Measurements from ENCODE around the gene FBXW7. TPM values are rescaled to one million over a fixed set of nuclear protein-coding genes. Genes with fewer than 3 reads are reported as not detected.

The FBXW7 gene
- total RNA-seq, 2 donors from 2014 or later, result 32.4 to 39.2 TPM

DNA sequence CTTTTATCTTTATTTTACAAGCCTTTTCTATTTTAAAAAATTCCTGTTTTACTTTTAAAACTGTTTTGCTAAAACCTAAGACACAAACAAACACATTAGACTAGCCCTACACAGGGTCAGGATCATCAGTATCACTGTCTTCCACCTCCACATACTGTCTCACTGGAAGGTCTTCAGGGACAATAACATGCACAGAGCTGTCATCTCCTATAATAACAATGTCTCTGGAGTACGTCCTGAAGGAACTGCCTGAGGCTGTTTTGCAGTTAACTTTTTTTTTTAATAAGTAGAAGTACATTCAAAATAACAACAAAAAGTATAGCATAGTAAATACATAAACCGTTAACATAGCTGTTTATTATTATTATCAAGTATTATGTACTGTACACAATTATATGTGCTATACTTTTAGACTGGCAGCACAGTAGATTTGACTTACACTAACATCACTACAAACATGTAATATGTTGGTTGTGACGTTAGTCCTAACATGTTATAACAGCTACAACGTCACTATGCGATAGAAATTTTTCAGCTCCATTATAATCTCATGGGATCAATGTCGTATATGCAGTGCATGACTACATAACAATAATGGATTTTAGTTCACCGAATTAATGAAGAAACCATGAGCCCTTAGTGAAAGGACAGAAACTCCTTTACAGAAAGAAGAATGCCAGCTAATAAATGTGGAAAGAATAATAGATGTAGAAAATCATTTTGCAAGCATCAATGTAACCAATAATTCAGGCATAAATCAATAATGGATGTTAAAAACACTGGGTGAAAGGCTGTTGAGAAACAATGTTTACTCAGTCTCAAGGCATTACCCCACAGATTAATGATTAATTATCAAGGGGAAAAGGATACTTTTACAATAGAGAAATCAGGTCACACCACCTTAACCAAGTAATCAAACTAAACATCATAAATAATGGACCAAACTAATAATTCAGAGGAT lies 49.2 kb downstream of the FBXW7 start:
- intact Hi-C loops (cut with DNase I, micrococcal nuclease), result no loop called here
- peak; percentile 28 for ATAC-seq
- DNase-seq, result no peak

DNA sequence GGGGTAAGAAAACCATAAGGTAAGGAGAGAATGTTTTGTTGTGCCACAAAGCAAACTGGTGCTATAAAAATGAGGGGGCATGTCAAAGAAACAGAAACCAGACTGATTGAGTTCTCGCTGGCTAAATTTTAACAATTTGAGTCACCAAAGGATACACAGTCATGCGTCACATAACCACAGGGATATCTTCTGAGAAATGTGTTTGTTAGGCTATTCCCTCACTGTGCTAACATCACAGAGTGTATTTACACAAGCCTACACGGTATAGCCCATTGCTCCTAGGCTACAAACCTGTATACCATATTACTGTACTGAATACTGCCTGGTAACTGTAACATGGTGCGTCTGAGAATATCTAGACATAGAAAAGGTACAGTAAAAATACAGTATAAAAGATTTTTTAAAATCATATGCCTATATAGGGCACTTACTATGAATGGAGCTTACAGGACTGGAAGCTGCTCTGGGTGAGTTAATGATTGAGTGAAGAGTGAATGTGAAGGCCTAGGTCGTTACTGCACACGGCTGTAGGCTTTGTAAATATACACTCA lies 50.1 kb downstream of the FBXW7 start:
- intact Hi-C loops (cut with DNase I, micrococcal nuclease), result no loop called here
- ATAC-seq (peak; percentile 98), DNase-seq (no peak)

GRCh38 chr4:152482211-152482610 lies 53.7 kb downstream of the FBXW7 start:
- no peak for ATAC-seq
- intact Hi-C loops (cut with DNase I, micrococcal nuclease), result no loop called here
- DNase-seq, result no peak

DNA sequence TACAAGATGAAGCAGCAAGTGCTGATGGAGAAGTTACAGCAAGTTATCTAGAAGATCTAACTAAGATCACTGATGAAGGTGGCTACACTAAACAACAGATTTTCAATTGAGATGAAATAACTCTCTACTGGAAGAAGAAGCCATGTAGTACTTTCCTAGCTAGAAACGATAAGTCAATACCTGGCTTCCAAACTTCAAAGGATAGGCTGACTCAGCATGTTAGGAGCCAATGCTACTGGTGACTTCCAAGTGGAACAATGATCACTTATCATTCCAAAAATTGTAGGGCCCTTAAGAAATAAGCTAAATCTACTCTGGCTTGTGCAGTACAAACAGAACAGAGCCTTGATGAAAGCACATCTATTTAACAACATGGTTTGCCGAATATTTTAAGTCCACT lies 55.0 kb downstream of the FBXW7 start:
- no peak for DNase-seq
- ATAC-seq, result no peak
- intact Hi-C loops (cut with DNase I, micrococcal nuclease), result no loop called here

DNA sequence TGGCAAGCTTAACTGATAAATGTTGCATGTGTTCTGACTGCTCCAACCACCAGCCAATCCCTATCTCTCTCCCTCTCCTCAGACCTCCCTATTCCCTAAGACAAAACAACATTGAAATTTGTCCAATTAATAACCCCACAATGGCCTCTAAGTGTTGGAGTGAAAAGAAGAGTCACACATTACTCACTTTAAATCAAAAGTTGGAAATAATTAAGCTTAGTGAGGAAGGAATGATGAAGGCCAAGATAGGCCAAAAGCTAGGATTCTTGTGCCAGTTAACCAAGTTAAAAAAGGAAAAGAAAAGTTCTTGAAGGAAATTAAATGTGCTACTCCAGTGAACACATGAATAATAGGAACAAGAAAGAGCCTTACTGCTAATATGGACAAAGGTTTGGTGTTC lies 55.6 kb downstream of the FBXW7 start:
- ATAC-seq (no peak), DNase-seq (no peak)
- intact Hi-C loops (cut with DNase I, micrococcal nuclease), result no loop called here

DNA sequence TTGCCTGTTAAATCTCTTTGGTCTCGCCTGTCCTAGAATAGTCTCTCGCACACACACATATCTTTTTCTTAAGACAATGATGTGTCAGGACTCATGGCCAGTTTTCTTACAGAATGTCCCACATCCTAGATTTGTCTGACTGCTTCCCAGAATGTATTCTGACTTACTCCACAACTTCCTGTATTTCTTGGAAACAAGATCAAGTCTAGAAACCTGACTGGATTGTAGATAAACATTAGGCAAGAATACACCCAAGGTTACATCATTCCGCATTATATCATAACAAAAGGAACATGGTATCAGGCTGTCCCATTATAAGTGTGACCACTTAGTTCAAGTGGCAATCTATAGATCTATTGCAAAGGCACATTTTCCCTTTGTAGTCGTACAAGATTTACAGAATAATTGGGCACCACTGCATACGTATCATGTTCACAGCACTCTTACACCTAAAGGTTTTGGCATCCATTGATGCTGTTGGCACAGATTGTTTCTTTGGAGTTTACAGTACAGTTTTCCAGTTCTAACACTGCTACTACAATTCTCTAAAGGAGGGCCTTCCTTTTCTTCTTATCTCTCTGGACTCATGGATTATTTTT lies 56.4 kb downstream of the FBXW7 start:
- DNase-seq (no peak), ATAC-seq (no peak)
- intact Hi-C loops (cut with DNase I, micrococcal nuclease), result no loop called here

GRCh38 chr4:152478461-152479237 lies 57.2 kb downstream of the FBXW7 start:
- intact Hi-C loops (cut with DNase I, micrococcal nuclease), result no loop called here
- ATAC-seq (no peak), DNase-seq (no peak)

- intact Hi-C loops (cut with DNase I, micrococcal nuclease), result no loop called here
- no peak for DNase-seq
- ATAC-seq, result no peak
These were observed 59.1 kb downstream of the FBXW7 start for GRCh38 chr4:152476796-152477195.

GRCh38 chr4:152471251-152471792 lies 64.6 kb downstream of the FBXW7 start:
- ATAC-seq (no peak), DNase-seq (no peak)
- intact Hi-C loops (cut with DNase I, micrococcal nuclease), result no loop called here

DNA sequence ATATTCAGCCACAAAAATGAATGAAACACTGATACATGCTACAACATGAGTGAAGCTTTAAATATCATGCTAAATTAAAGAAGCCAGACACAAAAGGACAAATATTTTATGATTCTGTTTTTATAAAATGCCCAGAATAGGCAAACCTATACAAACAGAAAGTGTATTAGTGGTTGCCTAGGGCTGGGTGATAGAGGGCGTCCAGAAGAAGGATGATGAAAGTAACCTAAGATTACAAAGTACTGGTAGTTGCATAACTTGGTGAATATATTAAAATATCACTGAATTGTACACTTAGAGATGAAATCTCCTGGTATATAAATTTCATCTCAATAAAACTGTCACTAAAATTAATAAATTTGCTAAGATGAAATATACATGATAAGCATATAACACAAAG lies 67.5 kb downstream of the FBXW7 start:
- ATAC-seq (no peak), DNase-seq (no peak)
- intact Hi-C loops (cut with DNase I, micrococcal nuclease), result no loop called here

DNA sequence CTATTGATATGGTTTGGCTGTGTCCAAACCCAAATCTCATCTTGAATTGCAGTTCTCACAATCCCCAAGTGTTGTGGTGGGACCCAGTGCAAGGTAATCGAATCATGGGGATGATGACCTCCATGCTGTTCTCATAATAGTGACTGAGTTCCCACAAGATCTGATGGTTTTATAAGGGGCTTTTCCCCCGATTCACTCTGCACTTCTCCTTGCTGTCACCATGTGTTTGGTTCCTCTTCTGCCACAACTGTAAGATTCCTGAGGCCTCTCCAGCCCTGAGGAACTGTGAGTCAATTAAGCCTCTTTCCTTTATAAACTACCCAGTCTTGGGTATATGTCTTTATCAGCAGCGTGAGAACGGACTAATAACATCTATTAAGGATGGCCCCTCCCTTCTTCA lies 68.8 kb downstream of the FBXW7 start:
- DNase-seq (no peak), ATAC-seq (no peak)
- intact Hi-C loops (cut with DNase I, micrococcal nuclease), result no loop called here

DNA sequence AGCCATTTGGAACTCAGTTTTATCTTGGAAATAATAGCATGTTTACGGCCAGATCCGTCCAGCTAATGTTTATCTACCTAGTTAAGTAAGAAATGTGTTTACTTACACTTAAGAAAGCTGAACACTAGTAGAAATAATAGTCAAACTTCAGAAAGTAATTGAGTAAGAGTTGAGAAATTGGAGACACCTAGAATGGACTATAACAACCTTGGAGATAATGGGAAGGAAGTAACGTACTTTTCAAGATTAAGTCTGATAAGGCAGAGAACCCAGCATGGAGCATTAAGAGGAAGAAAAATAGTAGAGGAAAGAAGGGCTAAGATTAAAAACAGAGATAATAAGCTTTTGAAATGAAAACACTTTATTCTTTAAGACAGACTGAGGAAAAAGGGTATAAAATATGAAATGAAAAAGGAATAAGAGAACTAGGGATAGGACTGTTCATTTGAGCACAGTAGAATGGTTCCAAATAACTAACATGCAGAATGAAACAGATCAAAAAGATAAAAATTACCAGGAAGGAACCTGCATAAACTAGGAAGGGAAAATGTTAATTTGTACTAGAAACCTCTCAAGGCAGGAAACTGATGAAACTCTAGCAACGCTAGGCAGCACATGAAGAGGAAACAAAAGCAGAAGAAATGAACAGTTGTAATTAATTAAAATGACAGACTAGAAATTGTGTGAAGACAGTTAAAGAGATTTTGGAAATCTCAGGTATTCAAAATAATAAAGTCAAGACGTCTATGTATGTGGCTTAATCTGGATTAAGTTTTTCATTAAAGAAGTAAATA lies 71.7 kb downstream of the FBXW7 start:
- no peak for DNase-seq
- no peak for ATAC-seq
- intact Hi-C loops (cut with DNase I, micrococcal nuclease), result no loop called here

DNA sequence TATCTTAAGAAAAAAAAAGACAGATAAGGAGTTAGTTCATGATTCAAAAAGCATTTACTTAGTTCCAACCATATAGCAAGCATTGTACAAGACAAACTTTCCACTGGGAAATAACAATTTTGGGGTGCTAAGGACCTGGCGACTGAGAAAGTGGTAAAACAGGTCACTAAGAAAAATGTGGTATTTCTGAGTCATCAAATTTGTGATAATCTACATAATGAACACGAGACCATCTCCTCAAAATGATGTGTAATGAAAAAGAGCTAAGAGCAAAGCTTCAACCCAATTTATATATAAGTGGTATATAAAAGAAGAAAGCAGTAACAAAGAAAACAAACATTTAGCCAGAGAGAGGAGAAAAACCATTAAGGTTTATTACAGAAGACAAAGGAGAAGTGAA lies 72.3 kb downstream of the FBXW7 start:
- DNase-seq (no peak), ATAC-seq (no peak)
- intact Hi-C loops (cut with DNase I, micrococcal nuclease), result no loop called here

- ATAC-seq, result no peak
- no peak for DNase-seq
- intact Hi-C loops (cut with DNase I, micrococcal nuclease), result no loop called here
These were observed 73.2 kb downstream of the FBXW7 start for GRCh38 chr4:152462695-152463094.

- intact Hi-C loops (cut with DNase I, micrococcal nuclease), result no loop called here
- ATAC-seq, result peak; percentile 29
- DNase-seq, result no peak
These were observed 73.8 kb downstream of the FBXW7 start for GRCh38 chr4:152462047-152462446.

DNA sequence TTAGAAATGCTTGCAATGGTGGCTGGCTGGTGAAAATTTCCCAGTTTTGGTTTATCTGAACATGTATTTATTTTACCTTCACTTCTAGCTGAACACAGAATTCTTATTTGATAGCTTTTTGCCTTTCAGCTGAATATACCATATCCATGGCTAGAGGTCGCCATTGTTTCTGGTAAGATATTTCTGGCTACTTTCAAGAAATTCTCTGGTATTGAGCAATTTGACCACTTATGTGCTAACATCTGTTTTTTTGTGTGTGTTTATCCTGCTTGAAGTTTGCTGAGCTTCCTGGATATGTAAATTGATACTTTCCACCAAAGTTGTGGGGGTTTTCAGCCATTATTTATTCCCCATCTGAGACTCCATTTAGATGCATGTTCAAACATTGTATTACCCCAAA lies 75.4 kb downstream of the FBXW7 start:
- no peak for DNase-seq
- no peak for ATAC-seq
- intact Hi-C loops (cut with DNase I, micrococcal nuclease), result no loop called here

DNA sequence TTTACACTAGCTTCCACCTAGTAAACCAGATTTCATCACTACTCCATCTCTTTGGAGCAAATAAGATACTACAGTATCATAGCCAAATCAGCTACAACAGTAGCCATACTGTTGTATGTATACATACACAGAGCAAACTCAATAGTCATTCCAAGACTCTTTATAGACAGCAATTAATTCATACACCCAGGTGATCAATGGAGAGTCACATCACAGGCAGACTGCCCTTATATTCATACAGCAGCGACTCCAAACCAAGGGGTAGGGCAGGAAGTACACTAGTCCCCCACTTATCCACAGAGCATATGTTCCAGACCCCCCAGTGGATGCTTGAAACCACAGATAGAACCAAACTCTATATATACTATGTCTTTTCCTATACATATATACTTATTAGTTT lies 76.6 kb downstream of the FBXW7 start:
- intact Hi-C loops (cut with DNase I, micrococcal nuclease), result no loop called here
- ATAC-seq, result no peak
- no peak for DNase-seq

DNA sequence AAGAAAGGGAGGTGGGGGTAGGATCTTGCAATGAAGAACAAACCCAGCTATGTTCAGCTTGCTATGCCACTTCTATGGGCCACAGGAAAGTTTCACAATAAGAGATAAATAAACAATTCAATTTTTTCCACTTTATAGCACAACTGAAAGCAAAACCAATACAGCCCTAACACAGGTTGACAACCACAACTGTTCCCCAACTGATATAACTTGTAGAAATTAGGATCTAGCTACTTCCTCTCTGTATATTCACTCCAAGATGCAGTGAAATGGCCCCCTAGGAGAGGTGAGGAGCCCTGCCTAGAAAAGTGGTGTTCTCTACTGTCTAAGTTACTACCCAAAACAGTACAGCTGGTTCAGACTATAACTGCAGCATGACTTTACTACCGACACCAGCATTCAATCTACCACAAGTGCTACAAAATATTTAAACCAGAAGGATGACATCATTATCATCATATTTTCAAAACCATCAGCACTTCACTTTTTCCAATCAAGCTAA lies 77.0 kb downstream of the FBXW7 start:
- intact Hi-C loops (cut with DNase I, micrococcal nuclease), result no loop called here
- DNase-seq (no peak), ATAC-seq (no peak)

All from left colon (tissue), 2 donors.